Measurements from ENCODE around the gene EBF4. TPM values are rescaled to one million over a fixed set of nuclear protein-coding genes. Genes with fewer than 3 reads are reported as not detected.

Gene EBF4
- total and polyA plus RNA-seq, 10 of the 15 experiments (the other 5 are each of a cell fraction or from before 2014, with no cell fraction given): 0.13 TPM; not detected in 9

DNA sequence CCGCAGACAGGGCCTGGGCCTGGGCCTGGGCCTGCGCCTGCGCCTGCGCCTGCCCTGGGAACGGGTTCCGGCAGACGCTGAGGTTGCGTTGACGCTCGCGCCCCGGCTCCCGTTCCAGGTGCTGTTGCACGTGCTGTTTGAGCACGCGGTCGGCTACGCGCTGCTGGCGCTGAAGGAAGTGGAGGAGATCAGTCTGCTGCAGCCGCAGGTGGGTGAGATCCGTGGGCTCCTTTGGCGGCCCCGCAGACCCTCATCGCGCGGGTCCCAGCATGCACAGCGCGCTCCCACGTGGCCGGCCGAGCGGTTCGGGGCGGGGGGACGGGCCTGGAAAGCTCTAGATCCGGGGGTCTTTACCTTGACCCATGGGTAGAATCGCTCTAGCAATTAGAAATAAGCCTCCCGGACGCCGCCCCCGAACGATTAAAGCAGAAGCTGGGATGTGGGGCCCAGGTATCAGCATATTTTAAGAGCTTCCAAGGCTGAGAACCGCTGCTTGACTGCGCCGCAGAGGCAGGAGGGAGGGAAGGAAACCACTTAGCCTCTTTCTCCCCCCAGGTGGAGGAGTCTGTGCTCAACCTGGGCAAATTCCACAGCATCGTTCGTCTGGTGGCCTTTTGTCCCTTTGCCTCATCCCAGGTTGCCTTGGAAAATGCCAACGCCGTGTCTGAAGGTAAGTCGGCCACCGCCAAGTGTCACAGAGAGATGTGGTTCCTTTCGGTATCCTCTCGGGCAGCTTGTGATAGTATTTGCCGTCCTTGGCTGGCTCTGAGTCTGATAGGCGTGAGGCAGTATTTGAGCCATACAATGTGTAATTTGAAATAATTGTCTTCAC is 39.6 kb upstream of the EBF4 start (continued):
- TF ChIP-seq, protein P1, sequence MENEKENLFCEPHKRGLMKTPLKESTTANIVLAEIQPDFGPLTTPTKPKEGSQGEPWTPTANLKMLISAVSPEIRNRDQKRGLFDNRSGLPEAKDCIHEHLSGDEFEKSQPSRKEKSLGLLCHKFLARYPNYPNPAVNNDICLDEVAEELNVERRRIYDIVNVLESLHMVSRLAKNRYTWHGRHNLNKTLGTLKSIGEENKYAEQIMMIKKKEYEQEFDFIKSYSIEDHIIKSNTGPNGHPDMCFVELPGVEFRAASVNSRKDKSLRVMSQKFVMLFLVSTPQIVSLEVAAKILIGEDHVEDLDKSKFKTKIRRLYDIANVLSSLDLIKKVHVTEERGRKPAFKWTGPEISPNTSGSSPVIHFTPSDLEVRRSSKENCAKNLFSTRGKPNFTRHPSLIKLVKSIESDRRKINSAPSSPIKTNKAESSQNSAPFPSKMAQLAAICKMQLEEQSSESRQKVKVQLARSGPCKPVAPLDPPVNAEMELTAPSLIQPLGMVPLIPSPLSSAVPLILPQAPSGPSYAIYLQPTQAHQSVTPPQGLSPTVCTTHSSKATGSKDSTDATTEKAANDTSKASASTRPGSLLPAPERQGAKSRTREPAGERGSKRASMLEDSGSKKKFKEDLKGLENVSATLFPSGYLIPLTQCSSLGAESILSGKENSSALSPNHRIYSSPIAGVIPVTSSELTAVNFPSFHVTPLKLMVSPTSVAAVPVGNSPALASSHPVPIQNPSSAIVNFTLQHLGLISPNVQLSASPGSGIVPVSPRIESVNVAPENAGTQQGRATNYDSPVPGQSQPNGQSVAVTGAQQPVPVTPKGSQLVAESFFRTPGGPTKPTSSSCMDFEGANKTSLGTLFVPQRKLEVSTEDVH (IDR thresholded peaks at IDR 0.05; ENCODE audit: low read depth, partially characterized antibody): no peak
- no peak for TF ChIP-seq SP1 (IDR thresholded peaks at IDR 0.05; ENCODE audit: low read depth, low read length)
- TF ChIP-seq NRF1 (conservative IDR thresholded peaks at IDR 0.05; ENCODE audit: low read depth, low read length): 0 out of 2 replicates have a peak, but pooled peaks have one; percentile 20
- TF ChIP-seq, protein P2, sequence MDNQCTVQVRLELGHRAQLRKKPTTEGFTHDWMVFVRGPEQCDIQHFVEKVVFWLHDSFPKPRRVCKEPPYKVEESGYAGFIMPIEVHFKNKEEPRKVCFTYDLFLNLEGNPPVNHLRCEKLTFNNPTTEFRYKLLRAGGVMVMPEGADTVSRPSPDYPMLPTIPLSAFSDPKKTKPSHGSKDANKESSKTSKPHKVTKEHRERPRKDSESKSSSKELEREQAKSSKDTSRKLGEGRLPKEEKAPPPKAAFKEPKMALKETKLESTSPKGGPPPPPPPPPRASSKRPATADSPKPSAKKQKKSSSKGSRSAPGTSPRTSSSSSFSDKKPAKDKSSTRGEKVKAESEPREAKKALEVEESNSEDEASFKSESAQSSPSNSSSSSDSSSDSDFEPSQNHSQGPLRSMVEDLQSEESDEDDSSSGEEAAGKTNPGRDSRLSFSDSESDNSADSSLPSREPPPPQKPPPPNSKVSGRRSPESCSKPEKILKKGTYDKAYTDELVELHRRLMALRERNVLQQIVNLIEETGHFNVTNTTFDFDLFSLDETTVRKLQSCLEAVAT (IDR thresholded peaks at IDR 0.05): no peak
- no peak; the same call in 1 of the 2 replicates for TF ChIP-seq SMAD5 (IDR thresholded peaks at IDR 0.05; ENCODE audit: low read depth)
- TF ChIP-seq RFX5 (IDR thresholded peaks at IDR 0.05; ENCODE audit: low read depth, low read length): no peak
- TF ChIP-seq IKZF2 (IDR thresholded peaks at IDR 0.05): no peak
- TF ChIP-seq NFYA (IDR thresholded peaks at IDR 0.05; ENCODE audit: borderline replicate concordance, low read depth, low read length): no peak
- TF ChIP-seq FOXK2 (IDR thresholded peaks at IDR 0.05): no peak

Data from GM12878 (cell line).